SK-N-SH (cell line): ENCODE data around the gene ZDHHC11B. TPM values are rescaled to one million over a fixed set of nuclear protein-coding genes. Genes with fewer than 3 reads are reported as not detected.
"Not testable (repeated sequence)": the region's sequence is repeated elsewhere in the genome, so short reads cannot be mapped to it uniquely, and the experiment has no call there.

ENCODE experiments used
- CTCF ChIA-PET: fragments of 300-600, 350-600 bp; formaldehyde crosslinking; extraction: SDS; loops from one replicate; lab custom pipeline; 2021; lab: Yijun Ruan, JAX
- POLR2A ChIA-PET: fragments of 350-600 bp; sonication (Branson Sonifier 250); formaldehyde crosslinking; extraction: SDS; loops from one replicate; lab custom pipeline; 2020; ENCODE audit warnings: antibody characterized with exemption, inconsistent platforms; lab: Yijun Ruan, JAX
- DNase-seq: peaks from one replicate; pipeline ENCODE4 v3.0.0; 2012
- H2AFZ ChIP-seq: fragments of 200-600 bp; sonication (generic); 2 replicates; pipeline ENCODE4 v1.8.1; 2016; ENCODE audit warnings: antibody characterized with exemption, mild to moderate bottlenecking, low read depth
- H3F3A ChIP-seq: fragments of 200-600 bp; sonication (generic); replicated peaks from 2 replicates; pipeline ENCODE3; 2016; ENCODE audit warnings: antibody characterized with exemption, mild to moderate bottlenecking; ENCODE audit not compliant: insufficient read depth
- H3K27ac ChIP-seq, 2 experiments: fragments of 200-500 bp in 1 of 2; fragments of 200-600 bp in 1 of 2; sonication (Bioruptor generic) in 1 of 2; sonication (generic), shearing (Covaris generic) in 1 of 2; 2 replicates each; pipeline versions ENCODE4 v1.5.1 to v1.6.1; 2014 to 2016; ENCODE audit warnings: low read depth in 2 of 2, inconsistent platforms in 1 of 2, low read length in 1 of 2, mild to moderate bottlenecking in 1 of 2, mixed read lengths in 1 of 2
- H3K27me3 ChIP-seq: fragments of 200-600 bp; sonication (generic), shearing (Covaris generic); 2 replicates; pipeline ENCODE4 v1.6.1; 2016; ENCODE audit warnings: mixed run types; ENCODE audit not compliant: insufficient read depth
- H3K36me3 ChIP-seq, 2 experiments: fragments of 200-500 bp in 1 of 2; fragments of 200-600 bp in 1 of 2; sonication (Bioruptor generic) in 1 of 2; sonication (generic) in 1 of 2; replicated peaks in 1 of 2; 2 replicates each; pipeline versions ENCODE3 to v1.5.1; 2014 to 2016; ENCODE audit warnings: low read length in 1 of 2, mild to moderate bottlenecking in 1 of 2; ENCODE audit not compliant: insufficient read depth in 2 of 2, control insufficient read depth in 1 of 2
- H3K4me1 ChIP-seq, 2 experiments: fragments of 200-500 bp in 1 of 2; fragments of 200-600 bp in 1 of 2; sonication (Bioruptor generic) in 1 of 2; sonication (generic), shearing (Covaris generic) in 1 of 2; 2 replicates each; pipeline versions ENCODE4 v1.5.1 to v1.6.1; 2014 to 2016; ENCODE audit warnings: low read depth in 1 of 2, low read length in 1 of 2, mixed run types in 1 of 2; ENCODE audit not compliant: insufficient read depth in 2 of 2, control insufficient read depth in 1 of 2
- H3K4me2 ChIP-seq: fragments of 200-600 bp; sonication (generic), shearing (Covaris generic); 2 replicates; pipeline ENCODE4 v1.6.1; 2017; ENCODE audit warnings: mixed run types
- H3K4me3 ChIP-seq, 2 experiments: fragments of 200-500 bp in 1 of 2; fragments of 200-600 bp in 1 of 2; sonication (Bioruptor generic) in 1 of 2; sonication (generic), shearing (Covaris generic) in 1 of 2; 2 replicates each; pipeline versions ENCODE4 v1.5.1 to v1.8.1; 2014 to 2016; ENCODE audit warnings: low read depth in 2 of 2, inconsistent platforms in 1 of 2, low read length in 1 of 2, mild to moderate bottlenecking in 1 of 2, mixed read lengths in 1 of 2, moderate library complexity in 1 of 2
- H3K79me2 ChIP-seq: fragments of 200-600 bp; sonication (generic); 2 replicates; pipeline ENCODE4 v1.8.1; 2017; ENCODE audit warnings: mild to moderate bottlenecking; ENCODE audit not compliant: insufficient read depth
- H3K9ac ChIP-seq: fragments of 200-600 bp; sonication (generic); 2 replicates; pipeline ENCODE4 v1.6.1; 2017; ENCODE audit warnings: mixed run types
- H3K9me2 ChIP-seq: fragments of 200-600 bp; sonication (generic); 2 replicates; pipeline ENCODE4 v1.6.1; 2017; ENCODE audit warnings: mixed run types
- H3K9me3 ChIP-seq: fragments of 200-600 bp; sonication (generic); 2 replicates; pipeline ENCODE4 v1.6.1; 2017; ENCODE audit warnings: mixed run types, mild to moderate bottlenecking, moderate library complexity
- H4K20me1 ChIP-seq: fragments of 200-600 bp; sonication (generic); 2 replicates; pipeline ENCODE4 v1.6.1; 2017; ENCODE audit warnings: mild to moderate bottlenecking, mixed run types; ENCODE audit not compliant: insufficient read depth
- CHD2 ChIP-seq: fragments of 150-350 bp; IDR thresholded peaks from 2 replicates; pipeline ENCODE4 v1.6.1; 2018; ENCODE audit warnings: low read length; ENCODE audit not compliant: partially characterized antibody
- ELF1 ChIP-seq: IDR thresholded peaks from 2 replicates; pipeline ENCODE4 v1.4.0; 2012
- EZH2phosphoT487 ChIP-seq: fragments of 200-600 bp; sonication (generic); IDR thresholded peaks from 2 replicates; pipeline ENCODE4 v1.6.1; 2017; ENCODE audit warnings: low read depth, mixed run types, mild to moderate bottlenecking, antibody characterized with exemption, moderate library complexity, borderline replicate concordance
- GATA2 ChIP-seq: sonication (generic); formaldehyde crosslinking; IDR thresholded peaks from 2 replicates; pipeline ENCODE4 v1.5.0; 2020; ENCODE audit warnings: mild to moderate bottlenecking, missing genetic modification reagents
- IRF3 ChIP-seq: fragments of 150-350 bp; IDR thresholded peaks from 2 replicates; pipeline ENCODE4 v1.6.1; 2016; ENCODE audit warnings: mild to moderate bottlenecking, low read depth, low read length
- MEF2A ChIP-seq: IDR thresholded peaks from 2 replicates; pipeline ENCODE4 v1.4.0; 2012; ENCODE audit warnings: low read depth, borderline replicate concordance
- NFIC ChIP-seq: IDR thresholded peaks from 2 replicates; pipeline ENCODE4 v1.4.0; 2012; ENCODE audit warnings: borderline replicate concordance
- POLR2AphosphoS5 ChIP-seq: IDR thresholded peaks from 2 replicates; pipeline ENCODE4 v1.6.1; 2012; ENCODE audit warnings: low read depth, low read length
- RXRA ChIP-seq: IDR thresholded peaks from 2 replicates; pipeline ENCODE4 v1.4.0; 2012; ENCODE audit warnings: low read depth, mild to moderate bottlenecking, borderline replicate concordance
- WGBS: methylation state at CpG from one replicate; pipeline ENCODE4 v1.1.6; 2017; ENCODE audit warnings: low lambda C conversion rate; 5-methylcytosine and 5-hydroxymethylcytosine counted together
- polyA plus RNA-seq, 3 experiments: library from polyadenylated mRNA; depleted of rRNA; stranded (reverse); fragments of >200 nt; gene quantifications; 2 replicates each; pipeline ENCODE4 v1.2.3, GENCODE V29; 2012
- TF ChIP-seq, protein P1 (sequence below): IDR thresholded peaks from 2 replicates; pipeline ENCODE4; 2012
- TF ChIP-seq, protein P2 (sequence below): IDR thresholded peaks from 2 replicates; pipeline ENCODE4 v1.6.1; 2012; ENCODE audit warnings: mild to moderate bottlenecking, low read depth, low read length, moderate library complexity

ZDHHC11B gene
- polyA plus RNA-seq, 1 of the 3 experiments (the other 2 are of a cell fraction), result not detected

DNA sequence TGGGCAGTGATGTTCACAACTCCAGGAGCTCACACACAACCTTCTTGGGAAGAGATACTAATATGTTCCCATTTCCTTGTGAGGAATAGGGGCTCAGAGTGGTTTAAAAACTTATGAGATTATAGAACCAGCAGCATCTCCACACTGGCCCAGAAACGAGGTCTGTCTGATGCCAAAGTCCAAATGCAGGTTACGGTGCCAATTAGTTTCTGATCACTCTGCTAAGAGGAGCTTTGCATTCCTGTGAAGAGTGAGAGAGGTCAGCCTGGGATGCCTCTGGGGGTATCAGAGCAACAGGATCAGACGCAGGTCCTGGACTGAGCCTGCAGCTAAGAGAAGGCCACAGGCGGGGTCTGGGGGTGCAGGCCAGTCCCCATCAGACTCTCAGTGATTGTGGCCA is 61.2 kb downstream of the ZDHHC11B start:
- H3K4me2 ChIP-seq, H3K36me3 ChIP-seq, H4K20me1 ChIP-seq, DNase-seq, H3F3A ChIP-seq, H3K9me3 ChIP-seq, H3K27ac ChIP-seq, H3K27me3 ChIP-seq, H3K4me1 ChIP-seq, POLR2A ChIA-PET, H3K9ac ChIP-seq, H3K9me2 ChIP-seq, CTCF ChIA-PET, H3K4me3 ChIP-seq, H2AFZ ChIP-seq, H3K79me2 ChIP-seq: not testable (repeated sequence)
- 35% methylated on average over 3 of the region's 4 CpGs for WGBS

DNA sequence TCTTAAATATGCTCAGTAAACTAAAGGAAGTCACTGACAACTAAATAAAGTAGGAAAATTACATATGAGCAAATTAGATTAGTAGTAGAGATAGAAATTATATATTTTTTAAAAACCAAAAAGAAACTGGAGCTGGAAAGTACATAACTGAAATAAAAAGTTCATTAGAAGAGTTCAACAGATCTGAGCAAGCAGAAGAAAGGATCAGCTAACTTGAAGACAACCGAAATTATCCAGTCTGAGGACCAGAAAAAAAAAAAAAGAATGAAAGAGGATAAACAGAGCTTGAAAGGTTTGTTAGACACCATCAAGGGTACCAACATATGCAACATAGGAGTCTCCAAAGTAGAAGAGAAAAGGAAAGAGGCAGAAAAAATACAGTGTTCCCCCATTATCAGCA is 65.2 kb downstream of the ZDHHC11B start:
- CTCF ChIA-PET, result interaction anchor here (1.3 kb wide), 1 partner anchor 39 kb away, joined by 4 read pairs; no protein-coding TSS in a partner anchor

GRCh38 chr5:717143-717542 is 67.4 kb downstream of the ZDHHC11B start:
- H3F3A ChIP-seq, result no peaks in the 10 kb centered on the region
- no peaks in the 10 kb centered on the region for H3K79me2 ChIP-seq
- no peaks in the 10 kb centered on the region for H3K27me3 ChIP-seq
- TF ChIP-seq, protein P1, sequence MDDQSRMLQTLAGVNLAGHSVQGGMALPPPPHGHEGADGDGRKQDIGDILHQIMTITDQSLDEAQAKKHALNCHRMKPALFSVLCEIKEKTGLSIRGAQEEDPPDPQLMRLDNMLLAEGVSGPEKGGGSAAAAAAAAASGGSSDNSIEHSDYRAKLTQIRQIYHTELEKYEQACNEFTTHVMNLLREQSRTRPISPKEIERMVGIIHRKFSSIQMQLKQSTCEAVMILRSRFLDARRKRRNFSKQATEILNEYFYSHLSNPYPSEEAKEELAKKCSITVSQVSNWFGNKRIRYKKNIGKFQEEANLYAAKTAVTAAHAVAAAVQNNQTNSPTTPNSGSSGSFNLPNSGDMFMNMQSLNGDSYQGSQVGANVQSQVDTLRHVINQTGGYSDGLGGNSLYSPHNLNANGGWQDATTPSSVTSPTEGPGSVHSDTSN, result no peak
- TF ChIP-seq EZH2phosphoT487, result no peak
- no peak for TF ChIP-seq GATA2 (CRISPR knock-in tag)
- no peak for TF ChIP-seq POLR2AphosphoS5
- TF ChIP-seq NFIC, result no peak
- TF ChIP-seq MEF2A, result no peak
- TF ChIP-seq IRF3, result no peak
- TF ChIP-seq CHD2, result no peak
- TF ChIP-seq, protein P2, sequence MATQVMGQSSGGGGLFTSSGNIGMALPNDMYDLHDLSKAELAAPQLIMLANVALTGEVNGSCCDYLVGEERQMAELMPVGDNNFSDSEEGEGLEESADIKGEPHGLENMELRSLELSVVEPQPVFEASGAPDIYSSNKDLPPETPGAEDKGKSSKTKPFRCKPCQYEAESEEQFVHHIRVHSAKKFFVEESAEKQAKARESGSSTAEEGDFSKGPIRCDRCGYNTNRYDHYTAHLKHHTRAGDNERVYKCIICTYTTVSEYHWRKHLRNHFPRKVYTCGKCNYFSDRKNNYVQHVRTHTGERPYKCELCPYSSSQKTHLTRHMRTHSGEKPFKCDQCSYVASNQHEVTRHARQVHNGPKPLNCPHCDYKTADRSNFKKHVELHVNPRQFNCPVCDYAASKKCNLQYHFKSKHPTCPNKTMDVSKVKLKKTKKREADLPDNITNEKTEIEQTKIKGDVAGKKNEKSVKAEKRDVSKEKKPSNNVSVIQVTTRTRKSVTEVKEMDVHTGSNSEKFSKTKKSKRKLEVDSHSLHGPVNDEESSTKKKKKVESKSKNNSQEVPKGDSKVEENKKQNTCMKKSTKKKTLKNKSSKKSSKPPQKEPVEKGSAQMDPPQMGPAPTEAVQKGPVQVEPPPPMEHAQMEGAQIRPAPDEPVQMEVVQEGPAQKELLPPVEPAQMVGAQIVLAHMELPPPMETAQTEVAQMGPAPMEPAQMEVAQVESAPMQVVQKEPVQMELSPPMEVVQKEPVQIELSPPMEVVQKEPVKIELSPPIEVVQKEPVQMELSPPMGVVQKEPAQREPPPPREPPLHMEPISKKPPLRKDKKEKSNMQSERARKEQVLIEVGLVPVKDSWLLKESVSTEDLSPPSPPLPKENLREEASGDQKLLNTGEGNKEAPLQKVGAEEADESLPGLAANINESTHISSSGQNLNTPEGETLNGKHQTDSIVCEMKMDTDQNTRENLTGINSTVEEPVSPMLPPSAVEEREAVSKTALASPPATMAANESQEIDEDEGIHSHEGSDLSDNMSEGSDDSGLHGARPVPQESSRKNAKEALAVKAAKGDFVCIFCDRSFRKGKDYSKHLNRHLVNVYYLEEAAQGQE, result no peak
- TF ChIP-seq ELF1, result no peak
- no peak for TF ChIP-seq RXRA
- WGBS, result 26% methylated on average over 7 of the region's 7 CpGs
- no peak overlapping the region for H3K27ac ChIP-seq
- no peaks in the 10 kb centered on the region for H3K9me3 ChIP-seq
- no peaks in the 10 kb centered on the region for H3K4me1 ChIP-seq
- no peak overlapping the region for H2AFZ ChIP-seq
- no peak overlapping the region for H3K4me2 ChIP-seq
- H3K9ac ChIP-seq, result no peak overlapping the region
- no peaks in the 10 kb centered on the region for H3K36me3 ChIP-seq
- no peak overlapping the region for H3K4me3 ChIP-seq
- H4K20me1 ChIP-seq, result no peaks in the 10 kb centered on the region
- no peaks in the 10 kb centered on the region for H3K9me2 ChIP-seq
- CTCF ChIA-PET, result no interaction called here
- no peak for DNase-seq
- POLR2A ChIA-PET, result no interaction called here

More for the DNA sequence above, 65.2 kb downstream of the ZDHHC11B start:
- H3K4me1 ChIP-seq, H3K9ac ChIP-seq, H3K36me3 ChIP-seq, H2AFZ ChIP-seq, H3K9me2 ChIP-seq, H3K4me3 ChIP-seq, POLR2A ChIA-PET, H3K27ac ChIP-seq, H3K9me3 ChIP-seq, H3K79me2 ChIP-seq, H3F3A ChIP-seq, H3K4me2 ChIP-seq, H3K27me3 ChIP-seq, H4K20me1 ChIP-seq, DNase-seq: not testable (repeated sequence)
- 1% methylated on average over 1 of the region's 1 CpG for WGBS

DNA sequence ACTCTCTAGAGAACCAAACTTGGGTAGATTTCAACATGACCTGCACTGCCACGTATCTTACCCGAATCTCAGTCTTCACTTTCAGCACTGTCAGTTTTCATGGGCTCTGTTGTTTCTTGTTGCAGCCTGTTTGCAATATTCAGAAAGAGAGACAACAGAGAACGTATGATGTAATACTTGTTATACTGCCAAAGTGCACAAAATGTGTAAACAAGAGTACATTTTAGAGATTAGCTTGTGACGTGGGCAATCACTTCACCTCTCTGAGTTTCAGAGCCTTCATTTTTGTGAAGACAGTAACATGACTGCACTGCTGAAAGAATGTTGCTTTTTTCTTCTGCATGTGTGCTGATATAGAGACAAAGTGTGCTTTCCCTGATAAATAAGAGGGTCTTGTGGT is 67.8 kb downstream of the ZDHHC11B start:
- H3K27ac ChIP-seq, H3K4me2 ChIP-seq, H3K9me3 ChIP-seq, DNase-seq, CTCF ChIA-PET, H4K20me1 ChIP-seq, H2AFZ ChIP-seq, H3F3A ChIP-seq, H3K36me3 ChIP-seq, POLR2A ChIA-PET, H3K4me3 ChIP-seq, H3K9me2 ChIP-seq, H3K79me2 ChIP-seq, H3K4me1 ChIP-seq, H3K9ac ChIP-seq, H3K27me3 ChIP-seq: not testable (repeated sequence)
- WGBS, result 32% methylated on average over 4 of the region's 4 CpGs
